HG03196 (cell line): Measurements from ENCODE around the gene IGSF11.
"Not testable (repeated sequence)": the region's sequence is repeated elsewhere in the genome, so short reads cannot be mapped to it uniquely, and the experiment has no call there.

Source experiments
- ATAC-seq: cut with Tn5 transposase; IDR thresholded peaks from one replicate; pipeline ENCODE4 v1.9.1; 2021; ENCODE audit not compliant: unreplicated experiment

IGSF11 gene

GRCh38 chr3:118886708-118887107 lies 147.9 kb downstream of the IGSF11 start:
- ATAC-seq = no peak

DNA sequence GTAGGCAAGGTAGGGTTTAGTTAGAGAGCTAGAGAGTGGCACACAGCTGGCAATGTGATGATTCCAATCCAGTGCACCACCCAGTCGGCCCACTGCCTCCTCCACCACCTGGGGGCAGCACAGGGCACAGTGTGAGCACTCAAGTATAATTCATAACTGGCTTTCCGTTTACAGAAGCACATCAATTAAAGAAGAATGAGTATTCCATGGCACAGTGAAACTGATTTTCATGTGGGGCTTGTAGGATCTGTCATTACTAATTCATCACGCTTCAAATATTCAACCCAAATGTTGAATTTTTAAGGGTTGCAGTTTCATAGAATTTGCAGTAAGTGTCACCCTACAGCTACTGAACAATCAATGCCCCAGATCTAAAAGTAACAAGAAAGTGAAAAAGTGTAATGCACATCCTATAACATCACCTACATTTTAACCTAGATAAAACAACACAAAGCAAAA lies 149.9 kb downstream of the IGSF11 start:
- ATAC-seq = peak; percentile 65

GRCh38 chr3:118882353-118882947 lies 152.2 kb downstream of the IGSF11 start:
- ATAC-seq = no peak

- no peak for ATAC-seq
Measured at GRCh38 chr3:118868051-118868450, 166.6 kb downstream of the IGSF11 start.

GRCh38 chr3:118863731-118864322 lies 170.8 kb downstream of the IGSF11 start:
- no peak for ATAC-seq

DNA sequence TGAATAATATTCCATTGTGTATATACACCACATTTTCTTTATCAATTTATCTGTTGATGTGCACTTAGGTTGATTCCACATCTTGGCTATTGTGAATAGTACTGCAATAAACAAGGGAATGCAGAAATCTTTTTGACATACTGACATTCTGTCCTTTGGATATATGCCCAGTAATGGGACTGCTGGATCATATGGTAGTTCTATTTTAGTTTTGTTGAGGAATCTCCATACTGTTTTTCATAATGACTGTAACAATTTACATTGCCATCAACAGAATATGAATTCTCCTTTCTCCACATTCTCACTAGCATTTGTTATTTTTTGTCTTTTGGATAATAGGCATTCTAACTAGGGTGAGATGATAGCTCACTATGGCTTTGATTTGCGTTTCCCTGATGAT lies 174.7 kb downstream of the IGSF11 start:
- no peak for ATAC-seq

- not testable (repeated sequence) for ATAC-seq
Measured at GRCh38 chr3:118851466-118852193, 183.0 kb downstream of the IGSF11 start.

DNA sequence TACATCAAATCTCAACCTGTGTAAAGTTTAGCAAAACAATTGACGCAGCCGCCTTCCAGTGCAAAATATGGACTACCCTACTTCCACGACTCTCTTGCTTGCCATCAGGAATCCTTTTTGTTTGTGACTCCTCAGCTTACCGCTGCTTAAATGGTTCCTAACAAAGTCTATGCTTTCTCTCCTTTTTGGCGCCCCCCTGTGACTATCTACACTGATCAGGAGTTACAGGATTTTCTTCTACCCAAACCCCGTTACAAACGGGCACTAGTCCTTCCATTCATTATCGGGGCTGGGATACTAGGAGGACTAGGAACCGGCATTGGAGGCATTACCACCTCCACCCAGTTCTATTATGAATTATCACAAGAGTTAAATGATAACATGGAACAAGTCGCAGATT lies 184.0 kb downstream of the IGSF11 start:
- ATAC-seq = no peak
